HepG2 (cell line): ENCODE results near the gene SOX11. TPM values are rescaled to one million over a fixed set of nuclear protein-coding genes. Genes with fewer than 3 reads are reported as not detected.

Experiments
- ATAC-seq: fragments of 200-7000 bp; cut with Tn5 transposase; 3 replicates; pipeline ENCODE4 v1.9.1; 2020; ENCODE audit warnings: mild to moderate bottlenecking, moderate library complexity
- BruUV-seq: library from RNA; stranded (reverse); fragments of 400-500 nt; replicated peaks from 2 replicates; lab custom pipeline; 2021; lab: Mats Ljungman, UMichigan
- CTCF ChIA-PET: fragments of 300-600 bp; formaldehyde crosslinking; extraction: SDS; loops from one replicate; lab custom pipeline; 2021; ENCODE audit warnings: low total read pairs, inconsistent platforms, low intra/inter-chr PET ratio; lab: Yijun Ruan, JAX
- POLR2A ChIA-PET: fragments of 350-600 bp; sonication (Branson Sonifier 250); formaldehyde crosslinking; loops from one replicate; lab custom pipeline; 2020; ENCODE audit warnings: antibody characterized with exemption, inconsistent platforms; lab: Yijun Ruan, JAX
- DNase-seq: peaks from one replicate; pipeline ENCODE4 v3.0.0-alpha.2; 2015; ENCODE audit warnings: low spot score
- FAIRE-seq: peaks from 3 replicates; lab custom pipeline; 2011; peaks lifted over from hg19 to GRCh38; lab: Jason Lieb, UNC
- H2AFZ ChIP-seq: one replicate; pipeline ENCODE4 v1.6.1; 2011; ENCODE audit warnings: low read length, inconsistent platforms
- H3K27ac ChIP-seq: fragments of 300-600 bp; 3 replicates; pipeline ENCODE4 v1.8.0; 2011; ENCODE audit warnings: mixed run types, mild to moderate bottlenecking, mixed read lengths, low read length, inconsistent platforms; ENCODE audit not compliant: insufficient read depth; ENCODE audit errors: extremely low read length
- H3K27me3 ChIP-seq, 2 experiments: fragments of 200-600 bp in 1 of 2; 2 replicates in 1 of 2; 3 replicates in 1 of 2; pipeline versions ENCODE4 v1.6.0 to v1.8.0; 2011; ENCODE audit warnings: low read length in 2 of 2, mild to moderate bottlenecking in 2 of 2, moderate library complexity in 2 of 2, inconsistent platforms in 1 of 2; ENCODE audit not compliant: insufficient read depth in 2 of 2, control insufficient read depth in 1 of 2
- H3K36me3 ChIP-seq, 2 experiments: fragments of 200-600 bp in 1 of 2; replicated peaks in 1 of 2; 2 replicates in 1 of 2; 3 replicates in 1 of 2; pipeline versions ENCODE4 v1.5.1 to v1.8.0; 2011; ENCODE audit warnings: low read length in 2 of 2, inconsistent platforms in 1 of 2; ENCODE audit not compliant: insufficient read depth in 2 of 2, control insufficient read depth in 1 of 2
- H3K4me1 ChIP-seq: 2 replicates; pipeline ENCODE4 v1.5.1; 2012; ENCODE audit warnings: low read length, inconsistent platforms; ENCODE audit not compliant: insufficient read depth
- H3K4me2 ChIP-seq: 2 replicates; pipeline ENCODE4 v1.6.0; 2011; ENCODE audit warnings: low read depth, low read length, inconsistent platforms
- H3K4me3 ChIP-seq, 3 experiments: fragments of 200-600 bp in 1 of 3; sonication (generic), shearing (Covaris generic) in 1 of 3; replicated peaks in 1 of 3; 2 replicates each; pipeline ENCODE4 v1.5.1; 2011 to 2016; ENCODE audit warnings: low read length in 3 of 3, inconsistent platforms in 2 of 3, low read depth in 2 of 3, mild to moderate bottlenecking in 2 of 3, control low read depth in 1 of 3, mixed read lengths in 1 of 3; ENCODE audit not compliant: insufficient read depth in 1 of 3
- H3K79me2 ChIP-seq: one replicate; pipeline ENCODE4 v1.6.1; 2011; ENCODE audit warnings: low read length, inconsistent platforms; ENCODE audit not compliant: insufficient read depth
- H3K9ac ChIP-seq: 2 replicates; pipeline ENCODE4 v1.6.0; 2011; ENCODE audit warnings: mild to moderate bottlenecking, low read depth, low read length, inconsistent platforms; ENCODE audit not compliant: insufficient read depth
- H3K9me3 ChIP-seq: 2 replicates; pipeline ENCODE4 v1.5.1; 2012; ENCODE audit warnings: mild to moderate bottlenecking, low read length
- H4K20me1 ChIP-seq: 2 replicates; pipeline ENCODE4 v1.6.0; 2011; ENCODE audit warnings: inconsistent platforms, mild to moderate bottlenecking, low read length, moderate library complexity; ENCODE audit not compliant: insufficient read depth
- DNMT1 ChIP-seq: sonication (generic); formaldehyde crosslinking; IDR thresholded peaks from 2 replicates; pipeline ENCODE4 v1.5.1; 2020; ENCODE audit warnings: mild to moderate bottlenecking, missing genetic modification reagents
- FOXC1 ChIP-seq: sonication (generic); formaldehyde crosslinking; IDR thresholded peaks from 2 replicates; pipeline ENCODE4 v1.8.0; 2022; ENCODE audit warnings: mild to moderate bottlenecking, missing genetic modification reagents, borderline replicate concordance
- GABPA ChIP-seq, 2 experiments: IDR thresholded peaks; 2 replicates each; pipeline ENCODE4 v1.6.1; 2011 to 2016; ENCODE audit warnings: low read depth in 2 of 2, low read length in 1 of 2, missing biosample characterization in 1 of 2, missing genetic modification characterization in 1 of 2
- GATAD2A ChIP-seq: IDR thresholded peaks from 2 replicates; pipeline ENCODE4 v1.6.1; 2016
- HIVEP1 ChIP-seq: sonication (generic); formaldehyde crosslinking; IDR thresholded peaks from 2 replicates; pipeline ENCODE4 v1.4.0; 2020; ENCODE audit warnings: mild to moderate bottlenecking, missing genetic modification reagents
- KAT7 ChIP-seq: IDR thresholded peaks from 2 replicates; pipeline ENCODE4 v1.6.1; 2018; ENCODE audit warnings: borderline replicate concordance, missing compliant biosample characterization
- LCORL ChIP-seq, 2 experiments: fragments of 450-650 bp in 1 of 2; sonication (generic) in 1 of 2; formaldehyde crosslinking in 1 of 2; IDR thresholded peaks; 2 replicates each; pipeline versions ENCODE4 v1.5.0 to v1.6.1; 2017 to 2020; ENCODE audit warnings: antibody characterized with exemption in 1 of 2, missing genetic modification reagents in 1 of 2
- MBNL3 ChIP-seq: fragments of 250-450 bp; sonication (Bioruptor Pico); conservative IDR thresholded peaks from 2 replicates; pipeline ENCODE4 v1.8.0; 2022; ENCODE audit warnings: mild to moderate bottlenecking, inconsistent platforms
- NCOA2 ChIP-seq: sonication (generic); formaldehyde crosslinking; IDR thresholded peaks from 2 replicates; pipeline ENCODE4 v1.8.0; 2022; ENCODE audit warnings: inconsistent platforms
- ONECUT2 ChIP-seq: sonication (generic); formaldehyde crosslinking; IDR thresholded peaks from 2 replicates; pipeline ENCODE4 v1.4.0; 2020; ENCODE audit warnings: missing genetic modification reagents
- THAP11 ChIP-seq: IDR thresholded peaks from 2 replicates; pipeline ENCODE4 v1.6.1; 2016; ENCODE audit warnings: missing biosample characterization, missing genetic modification reagents
- YEATS4 ChIP-seq: sonication (generic); formaldehyde crosslinking; IDR thresholded peaks from 2 replicates; pipeline ENCODE4 v1.4.0; 2020; ENCODE audit warnings: missing genetic modification reagents, borderline replicate concordance
- ZMYM2 ChIP-seq: sonication (generic); formaldehyde crosslinking; IDR thresholded peaks from 2 replicates; pipeline ENCODE4 v1.8.0; 2022; ENCODE audit warnings: mild to moderate bottlenecking, missing genetic modification reagents
- ZNF317 ChIP-seq: sonication (generic); formaldehyde crosslinking; IDR thresholded peaks from 2 replicates; pipeline ENCODE4 v1.5.0; 2020; ENCODE audit warnings: mild to moderate bottlenecking, missing genetic modification reagents
- ZNF672 ChIP-seq: sonication (generic); formaldehyde crosslinking; IDR thresholded peaks from 2 replicates; pipeline ENCODE4 v1.8.1; 2022; ENCODE audit warnings: missing genetic modification reagents
- ZNF703 ChIP-seq: sonication (generic); formaldehyde crosslinking; IDR thresholded peaks from 2 replicates; pipeline ENCODE4 v1.5.1; 2020; ENCODE audit warnings: missing genetic modification reagents, mild to moderate bottlenecking, moderate library complexity, borderline replicate concordance
- WGBS: methylation state at CpG from one replicate; pipeline ENCODE4 v1.1.6; 2017; ENCODE audit warnings: low lambda C conversion rate; 5-methylcytosine and 5-hydroxymethylcytosine counted together
- in situ Hi-C: cut with HindIII; loops from 2 replicates; pipeline ENCODE4 v1.10.0; 2017; ENCODE audit warnings: low pct_unique_long_range_greater_than_20kb; ENCODE audit not compliant: extremely low pct_ligation_motif_present
- intact Hi-C: fragments of 100-400 bp; cut with micrococcal nuclease; formaldehyde crosslinking; loops from one replicate; pipeline ENCODE4 v1.10.0; 2022; ENCODE audit not compliant: unreplicated experiment
- polyA plus RNA-seq, 8 experiments: library from polyadenylated mRNA; depleted of rRNA in 3 of 8; stranded (reverse) in 7 of 8; unstranded in 1 of 8; fragments of >200 nt; fragmentation: Illumina TruSeq in 4 of 8; extraction: Trizol in 4 of 8; gene quantifications; 2 replicates each; pipeline versions ENCODE4 v1.2.1 to v1.2.3, GENCODE V29; 2011 to 2016; ENCODE audit warnings: low read depth in 4 of 8, missing spikeins in 1 of 8, mixed read lengths in 1 of 8; ENCODE audit not compliant: insufficient read depth in 1 of 8
- total RNA-seq, 5 experiments: library from RNA; depleted of rRNA; stranded (reverse); fragments of >200 nt; fragmentation: Illumina TruSeq; extraction: Trizol; gene quantifications; 2 replicates each; pipeline ENCODE4 v1.2.3, GENCODE V29; 2016; ENCODE audit warnings: low read depth in 1 of 5
- TF ChIP-seq, protein P1 (sequence below): sonication (generic); formaldehyde crosslinking; IDR thresholded peaks from 2 replicates; pipeline ENCODE4 v1.5.0; 2020; ENCODE audit warnings: mild to moderate bottlenecking, missing genetic modification reagents
- TF ChIP-seq, protein P2 (sequence below): sonication (generic); formaldehyde crosslinking; IDR thresholded peaks from 2 replicates; pipeline ENCODE4 v1.5.1; 2020; ENCODE audit warnings: missing genetic modification reagents, mild to moderate bottlenecking, borderline replicate concordance
- TF ChIP-seq, protein P3 (sequence below): conservative IDR thresholded peaks from 2 replicates; pipeline ENCODE4 v1.6.1; 2018; ENCODE audit warnings: missing genetic modification reagents

SOX11 gene
- total and polyA plus RNA-seq, 2 of the 13 experiments (the other 11 are each of a cell fraction or from before 2014, with no cell fraction given) = not detected

- ATAC-seq (no peak), FAIRE-seq (no peak), DNase-seq (no peak)
- CTCF ChIA-PET = no interaction called here
- Histone ChIP-seq H3K4me2 (no peak overlapping the region), H3K27ac (no peak overlapping the region), H3K9me3 (no peaks in the 10 kb centered on the region), H3K36me3 (no peaks in the 10 kb centered on the region), H3K79me2 (no peaks in the 10 kb centered on the region), H4K20me1 (no peaks in the 10 kb centered on the region), H2AFZ (no peak overlapping the region), H3K9ac (no peak overlapping the region), H3K27me3 (peaks cover 0 to 14% of the 10 kb centered on the region in 2 experiments; a peak in 2 of 5 replicates), H3K4me3 (no peak overlapping the region), H3K4me1 (no peaks in the 10 kb centered on the region)
- in situ Hi-C loops (no loop called here), intact Hi-C loops (no loop called here)
- POLR2A ChIA-PET = no interaction called here
- TF ChIP-seq NCOA2 (CRISPR knock-in tag) (no peak), MBNL3 (no peak), ZMYM2 (CRISPR knock-in tag) (no peak), YEATS4 (no peak), ONECUT2 (CRISPR knock-in tag) (no peak), KAT7 (CRISPR knock-in tag) (no peak), DNMT1 (CRISPR knock-in tag) (no peak), LCORL (IDR thresholded peaks at IDR 0.05) (no peak), LCORL (CRISPR knock-in tag; IDR thresholded peaks at IDR 0.05) (no peak), ZNF317 (CRISPR knock-in tag) (no peak), GATAD2A (CRISPR knock-in tag) (no peak), ZNF672 (CRISPR knock-in tag) (no peak), ZNF703 (CRISPR knock-in tag) (no peak), THAP11 (CRISPR knock-in tag) (no peak), FOXC1 (no peak), HIVEP1 (no peak), GABPA (IDR thresholded peaks at IDR 0.05; ENCODE audit: low read depth, low read length) (no peak), GABPA (CRISPR knock-in tag; IDR thresholded peaks at IDR 0.05; ENCODE audit: low read depth) (no peak)
- TF ChIP-seq, protein P1, sequence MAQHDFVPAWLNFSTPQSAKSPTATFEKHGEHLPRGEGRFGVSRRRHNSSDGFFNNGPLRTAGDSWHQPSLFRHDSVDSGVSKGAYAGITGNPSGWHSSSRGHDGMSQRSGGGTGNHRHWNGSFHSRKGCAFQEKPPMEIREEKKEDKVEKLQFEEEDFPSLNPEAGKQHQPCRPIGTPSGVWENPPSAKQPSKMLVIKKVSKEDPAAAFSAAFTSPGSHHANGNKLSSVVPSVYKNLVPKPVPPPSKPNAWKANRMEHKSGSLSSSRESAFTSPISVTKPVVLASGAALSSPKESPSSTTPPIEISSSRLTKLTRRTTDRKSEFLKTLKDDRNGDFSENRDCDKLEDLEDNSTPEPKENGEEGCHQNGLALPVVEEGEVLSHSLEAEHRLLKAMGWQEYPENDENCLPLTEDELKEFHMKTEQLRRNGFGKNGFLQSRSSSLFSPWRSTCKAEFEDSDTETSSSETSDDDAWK (CRISPR knock-in tag) = no peak
- TF ChIP-seq, protein P2, sequence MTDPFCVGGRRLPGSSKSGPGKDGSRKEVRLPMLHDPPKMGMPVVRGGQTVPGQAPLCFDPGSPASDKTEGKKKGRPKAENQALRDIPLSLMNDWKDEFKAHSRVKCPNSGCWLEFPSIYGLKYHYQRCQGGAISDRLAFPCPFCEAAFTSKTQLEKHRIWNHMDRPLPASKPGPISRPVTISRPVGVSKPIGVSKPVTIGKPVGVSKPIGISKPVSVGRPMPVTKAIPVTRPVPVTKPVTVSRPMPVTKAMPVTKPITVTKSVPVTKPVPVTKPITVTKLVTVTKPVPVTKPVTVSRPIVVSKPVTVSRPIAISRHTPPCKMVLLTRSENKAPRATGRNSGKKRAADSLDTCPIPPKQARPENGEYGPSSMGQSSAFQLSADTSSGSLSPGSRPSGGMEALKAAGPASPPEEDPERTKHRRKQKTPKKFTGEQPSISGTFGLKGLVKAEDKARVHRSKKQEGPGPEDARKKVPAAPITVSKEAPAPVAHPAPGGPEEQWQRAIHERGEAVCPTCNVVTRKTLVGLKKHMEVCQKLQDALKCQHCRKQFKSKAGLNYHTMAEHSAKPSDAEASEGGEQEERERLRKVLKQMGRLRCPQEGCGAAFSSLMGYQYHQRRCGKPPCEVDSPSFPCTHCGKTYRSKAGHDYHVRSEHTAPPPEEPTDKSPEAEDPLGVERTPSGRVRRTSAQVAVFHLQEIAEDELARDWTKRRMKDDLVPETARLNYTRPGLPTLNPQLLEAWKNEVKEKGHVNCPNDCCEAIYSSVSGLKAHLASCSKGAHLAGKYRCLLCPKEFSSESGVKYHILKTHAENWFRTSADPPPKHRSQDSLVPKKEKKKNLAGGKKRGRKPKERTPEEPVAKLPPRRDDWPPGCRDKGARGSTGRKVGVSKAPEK (CRISPR knock-in tag) = no peak
- TF ChIP-seq, protein P3, sequence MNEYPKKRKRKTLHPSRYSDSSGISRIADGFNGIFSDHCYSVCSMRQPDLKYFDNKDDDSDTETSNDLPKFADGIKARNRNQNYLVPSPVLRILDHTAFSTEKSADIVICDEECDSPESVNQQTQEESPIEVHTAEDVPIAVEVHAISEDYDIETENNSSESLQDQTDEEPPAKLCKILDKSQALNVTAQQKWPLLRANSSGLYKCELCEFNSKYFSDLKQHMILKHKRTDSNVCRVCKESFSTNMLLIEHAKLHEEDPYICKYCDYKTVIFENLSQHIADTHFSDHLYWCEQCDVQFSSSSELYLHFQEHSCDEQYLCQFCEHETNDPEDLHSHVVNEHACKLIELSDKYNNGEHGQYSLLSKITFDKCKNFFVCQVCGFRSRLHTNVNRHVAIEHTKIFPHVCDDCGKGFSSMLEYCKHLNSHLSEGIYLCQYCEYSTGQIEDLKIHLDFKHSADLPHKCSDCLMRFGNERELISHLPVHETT = no peak
- no TSS peak for BruUV-seq
- 13% methylated on average over 4 of the region's 4 CpGs for WGBS
Measured at GRCh38 chr2:5698134-5698533, 6.0 kb downstream of the SOX11 start.
